ENCODE results near the gene SEPTIN2. TPM values are rescaled to one million over a fixed set of nuclear protein-coding genes. Genes with fewer than 3 reads are reported as not detected.

The SEPTIN2 gene
- 100 to 1,000 TPM; 143 to 193 TPM for total RNA-seq

DNA sequence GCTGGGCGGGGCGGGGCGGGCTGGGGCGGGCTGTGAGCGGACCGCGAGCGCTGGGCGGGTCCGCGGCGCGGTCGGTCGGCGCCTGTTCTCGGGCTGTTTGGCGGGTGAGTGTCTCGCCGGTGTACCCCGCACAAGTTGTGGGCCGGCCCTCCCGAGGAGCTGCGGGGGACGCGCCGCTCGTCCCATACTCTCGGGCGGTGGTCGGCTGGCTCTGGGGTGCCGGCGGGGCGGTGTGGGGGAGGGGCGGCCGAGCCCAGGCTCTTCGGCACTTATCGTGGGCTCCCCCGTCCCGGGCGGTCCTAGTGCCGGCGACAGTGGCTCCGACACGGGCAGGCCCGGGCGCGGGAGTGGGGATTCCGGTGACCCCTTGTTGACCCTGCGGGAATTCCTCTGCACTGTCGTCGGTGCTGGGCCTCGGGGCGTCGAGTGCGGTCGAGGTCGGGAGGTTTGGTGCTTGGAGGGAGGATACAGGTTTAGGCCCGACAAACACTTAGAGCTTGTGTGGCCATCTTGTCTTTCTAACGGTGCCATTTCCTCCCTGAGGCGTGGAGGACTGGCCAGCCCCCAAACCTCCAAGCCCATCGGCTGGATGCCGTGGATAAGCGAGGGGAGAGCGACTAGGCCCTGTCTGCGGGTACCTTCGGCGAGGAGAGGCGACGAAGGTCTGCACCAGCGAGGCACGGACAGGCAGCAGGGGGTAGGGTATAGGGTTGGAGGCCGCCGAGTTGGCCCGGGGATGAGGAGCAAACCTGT is at the start of gene SEPTIN2:
Gene SEPTIN2, plus strand, starts transcription at position 47 of the 753 bp plus-strand sequence. CDS start 8,308 bp downstream, outside the sequence.
- no peaks in the 10 kb centered on the region for H3K27me3 ChIP-seq
- H3K36me3 ChIP-seq: no peaks in the 10 kb centered on the region
- H3K9me3 ChIP-seq: no peaks in the 10 kb centered on the region
- TF ChIP-seq, protein P1, sequence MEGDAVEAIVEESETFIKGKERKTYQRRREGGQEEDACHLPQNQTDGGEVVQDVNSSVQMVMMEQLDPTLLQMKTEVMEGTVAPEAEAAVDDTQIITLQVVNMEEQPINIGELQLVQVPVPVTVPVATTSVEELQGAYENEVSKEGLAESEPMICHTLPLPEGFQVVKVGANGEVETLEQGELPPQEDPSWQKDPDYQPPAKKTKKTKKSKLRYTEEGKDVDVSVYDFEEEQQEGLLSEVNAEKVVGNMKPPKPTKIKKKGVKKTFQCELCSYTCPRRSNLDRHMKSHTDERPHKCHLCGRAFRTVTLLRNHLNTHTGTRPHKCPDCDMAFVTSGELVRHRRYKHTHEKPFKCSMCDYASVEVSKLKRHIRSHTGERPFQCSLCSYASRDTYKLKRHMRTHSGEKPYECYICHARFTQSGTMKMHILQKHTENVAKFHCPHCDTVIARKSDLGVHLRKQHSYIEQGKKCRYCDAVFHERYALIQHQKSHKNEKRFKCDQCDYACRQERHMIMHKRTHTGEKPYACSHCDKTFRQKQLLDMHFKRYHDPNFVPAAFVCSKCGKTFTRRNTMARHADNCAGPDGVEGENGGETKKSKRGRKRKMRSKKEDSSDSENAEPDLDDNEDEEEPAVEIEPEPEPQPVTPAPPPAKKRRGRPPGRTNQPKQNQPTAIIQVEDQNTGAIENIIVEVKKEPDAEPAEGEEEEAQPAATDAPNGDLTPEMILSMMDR (IDR thresholded peaks at IDR 0.05): no peak
- peak; percentile 78 for DNase-seq (ENCODE audit: low spot score)
- H3K4me1 ChIP-seq: peaks cover 0 to 70% of the 10 kb centered on the region in 2 donors
- H3K27ac ChIP-seq: peak within 1 kb of the TSS; percentile 99
- peak within 1 kb of the TSS; percentile 82 to 91 for H3K4me3 ChIP-seq

DNA sequence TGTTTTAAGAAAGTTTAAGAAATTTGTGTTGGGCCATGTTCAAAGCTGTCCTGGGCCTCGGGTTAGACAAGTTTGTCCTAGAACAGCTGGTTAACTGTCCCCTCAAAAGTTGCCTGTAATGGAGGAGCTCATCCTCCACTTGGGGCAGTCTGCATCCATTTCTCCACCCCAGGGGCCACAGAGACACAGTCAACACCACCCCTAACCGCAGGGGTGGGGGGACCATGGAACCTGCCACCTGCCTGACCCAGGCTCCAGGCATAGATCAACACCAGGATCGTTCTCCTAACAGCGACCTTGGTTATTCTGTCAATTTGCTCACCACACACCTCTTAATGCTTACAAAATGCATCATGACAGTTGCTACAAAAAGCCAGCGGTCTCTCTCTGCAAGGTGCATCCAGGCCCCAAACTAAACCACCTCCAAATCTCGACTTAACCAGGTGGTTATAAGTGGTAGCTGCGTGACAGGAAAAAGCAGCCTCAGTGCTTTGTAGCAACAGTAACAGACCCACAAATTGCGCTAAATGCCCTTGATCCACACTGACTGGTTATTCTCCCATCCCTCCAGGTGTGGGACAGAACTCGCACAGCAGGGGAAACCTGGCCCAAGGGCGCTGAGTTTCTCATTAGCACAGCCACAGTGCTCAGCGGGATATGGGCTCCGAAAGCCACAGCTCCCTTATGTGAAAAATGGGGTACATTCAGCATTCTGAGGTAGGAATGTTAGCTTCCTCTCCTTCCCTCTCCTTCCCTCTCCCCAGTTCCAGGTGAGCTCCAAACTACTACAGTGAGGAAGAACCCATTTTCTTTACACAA is 48.3 kb upstream of the SEPTIN2 start:
- Histone ChIP-seq H3K4me3 (no peak overlapping the region), H3K4me1 (peaks cover 0 to 30% of the 10 kb centered on the region in 2 donors), H3K27ac (no peak overlapping the region), H3K27me3 (no peaks in the 10 kb centered on the region), H3K9me3 (no peaks in the 10 kb centered on the region), H3K36me3 (peaks cover 65% of the 10 kb centered on the region)
- TF ChIP-seq, protein P1 (IDR thresholded peaks at IDR 0.05): no peak
- peak; percentile 23 for DNase-seq (ENCODE audit: low spot score)

DNA sequence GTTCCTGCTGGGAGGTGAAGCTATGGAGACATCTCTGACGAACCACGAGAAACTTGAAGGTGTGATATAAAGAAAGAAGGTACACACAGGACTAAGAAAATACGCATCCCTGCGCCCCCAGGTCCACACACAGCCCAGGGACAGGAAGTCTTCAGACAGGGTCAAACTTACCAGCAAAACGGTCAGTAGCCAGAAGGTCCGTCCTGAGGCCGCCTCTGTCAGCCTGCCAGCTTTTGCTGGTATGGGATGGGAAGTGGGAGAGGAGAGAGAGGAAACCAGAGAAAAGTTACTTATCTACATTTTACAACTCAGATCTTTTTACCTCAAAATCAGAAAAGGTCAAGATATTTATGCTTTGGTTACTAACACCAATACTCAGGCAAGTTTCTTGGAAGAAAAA is 47.4 kb upstream of the SEPTIN2 start:
- peak; percentile 34 for DNase-seq (ENCODE audit: low spot score)
- H3K4me1 ChIP-seq: peaks cover 0 to 35% of the 10 kb centered on the region in 2 donors
- no peaks in the 10 kb centered on the region for H3K27me3 ChIP-seq
- H3K9me3 ChIP-seq: no peaks in the 10 kb centered on the region
- H3K36me3 ChIP-seq: peaks cover 56% of the 10 kb centered on the region
- H3K27ac ChIP-seq: no peak overlapping the region
- TF ChIP-seq, protein P1 (IDR thresholded peaks at IDR 0.05): no peak
- no peak overlapping the region for H3K4me3 ChIP-seq

DNA sequence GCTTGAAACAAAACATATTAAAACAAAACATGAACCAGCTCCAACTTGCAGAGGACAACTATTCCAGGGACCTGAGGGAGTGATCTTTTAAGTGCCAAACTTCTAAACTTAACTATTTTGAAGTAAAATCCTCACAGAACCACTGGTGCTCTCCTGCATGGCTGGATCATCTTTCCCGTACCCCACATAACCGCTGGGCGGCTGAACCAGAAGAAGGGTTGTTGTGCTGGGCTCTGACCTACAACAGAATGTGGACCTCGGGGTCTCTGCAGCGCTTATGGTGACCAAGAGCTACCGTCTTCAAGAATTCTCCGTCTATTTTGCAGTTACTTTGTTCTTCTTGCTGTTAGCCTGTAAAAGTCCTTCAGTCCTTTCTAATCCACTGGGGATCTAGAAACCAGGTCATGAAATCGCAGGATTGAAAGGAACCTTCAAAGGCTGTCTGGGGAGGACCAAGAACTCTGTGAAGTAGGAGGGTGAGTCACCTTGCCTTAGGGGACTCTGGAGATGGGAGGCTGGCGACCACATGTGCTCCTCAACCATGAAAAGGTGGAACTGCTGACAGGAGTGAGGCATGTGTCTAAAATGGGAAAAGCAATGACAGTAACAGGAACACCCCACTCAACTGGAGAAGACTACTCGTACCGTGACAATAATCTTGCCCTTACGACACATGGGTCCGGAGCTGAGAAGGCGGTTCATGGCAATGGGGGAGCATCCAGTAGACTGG is 46.8 kb upstream of the SEPTIN2 start:
- no peak overlapping the region for H3K4me3 ChIP-seq
- peaks cover 0 to 38% of the 10 kb centered on the region in 2 donors for H3K4me1 ChIP-seq
- TF ChIP-seq, protein P1 (IDR thresholded peaks at IDR 0.05): no peak
- H3K36me3 ChIP-seq: peaks cover 51% of the 10 kb centered on the region
- H3K27ac ChIP-seq: no peak overlapping the region
- H3K9me3 ChIP-seq: no peaks in the 10 kb centered on the region
- no peaks in the 10 kb centered on the region for H3K27me3 ChIP-seq
- peak; percentile 26 for DNase-seq (ENCODE audit: low spot score)

DNA sequence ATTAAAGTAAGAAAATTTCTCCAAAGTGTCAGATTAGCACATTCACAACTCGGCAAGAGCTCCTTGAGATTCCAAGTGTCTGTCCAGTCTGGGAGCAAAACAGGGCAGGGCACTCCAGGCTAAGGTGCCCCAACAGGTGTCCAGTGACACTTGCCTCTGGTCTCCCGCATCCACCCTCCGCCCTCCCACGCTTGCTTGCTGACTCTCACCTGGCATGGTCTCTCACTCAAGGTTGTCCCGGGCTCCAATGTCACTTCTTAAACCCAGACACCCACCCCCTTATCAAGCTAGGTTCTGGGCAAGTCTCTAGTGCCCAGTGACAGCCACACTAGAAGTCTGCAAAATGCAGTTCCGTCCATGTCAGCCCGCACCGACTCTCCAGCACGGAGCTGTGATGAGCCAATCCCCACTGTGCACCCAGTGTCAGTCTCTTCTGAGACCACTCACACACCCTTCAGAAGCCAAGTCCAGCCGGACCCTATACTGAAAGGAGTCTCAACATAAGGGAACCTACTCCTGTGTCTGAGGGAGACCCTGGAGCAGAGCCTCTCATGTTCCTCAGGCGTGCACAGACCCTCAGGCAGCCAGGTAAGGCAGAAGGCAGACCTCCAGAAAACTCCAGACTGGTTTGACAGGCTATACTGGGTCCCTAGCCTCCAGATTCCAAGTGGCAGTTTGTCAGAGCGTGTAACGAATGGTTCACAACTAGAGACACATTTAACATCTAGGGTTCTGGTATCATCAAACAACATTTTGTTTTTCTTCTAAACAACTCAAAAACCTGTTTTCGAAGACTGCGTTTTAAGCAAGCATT is 45.8 kb upstream of the SEPTIN2 start:
- TF ChIP-seq, protein P1 (IDR thresholded peaks at IDR 0.05): no peak
- H3K27me3 ChIP-seq: no peaks in the 10 kb centered on the region
- H3K36me3 ChIP-seq: peaks cover 40% of the 10 kb centered on the region
- DNase-seq (ENCODE audit: low spot score): peak; percentile 54
- H3K4me3 ChIP-seq: no peak overlapping the region
- peaks cover 0 to 38% of the 10 kb centered on the region in 2 donors for H3K4me1 ChIP-seq
- no peaks in the 10 kb centered on the region for H3K9me3 ChIP-seq
- no peak overlapping the region for H3K27ac ChIP-seq

All from right atrium auricular region (tissue), 2 donors.